GM10847 (cell line): ENCODE data around the gene ARPIN.

Experiments
- POLR2A ChIP-seq: IDR thresholded peaks from 2 replicates; pipeline ENCODE4 v1.6.1; 2011; ENCODE audit not compliant: insufficient read length; ENCODE audit errors: extremely low read depth

ARPIN gene

GRCh38 chr15:89912674-89913396 is at the start of gene ARPIN:
Gene ARPIN (minus strand): TSS chr15:89912952. CDS start chr15:89912835, 117 bp downstream.
- TF ChIP-seq POLR2A: no peak

DNA sequence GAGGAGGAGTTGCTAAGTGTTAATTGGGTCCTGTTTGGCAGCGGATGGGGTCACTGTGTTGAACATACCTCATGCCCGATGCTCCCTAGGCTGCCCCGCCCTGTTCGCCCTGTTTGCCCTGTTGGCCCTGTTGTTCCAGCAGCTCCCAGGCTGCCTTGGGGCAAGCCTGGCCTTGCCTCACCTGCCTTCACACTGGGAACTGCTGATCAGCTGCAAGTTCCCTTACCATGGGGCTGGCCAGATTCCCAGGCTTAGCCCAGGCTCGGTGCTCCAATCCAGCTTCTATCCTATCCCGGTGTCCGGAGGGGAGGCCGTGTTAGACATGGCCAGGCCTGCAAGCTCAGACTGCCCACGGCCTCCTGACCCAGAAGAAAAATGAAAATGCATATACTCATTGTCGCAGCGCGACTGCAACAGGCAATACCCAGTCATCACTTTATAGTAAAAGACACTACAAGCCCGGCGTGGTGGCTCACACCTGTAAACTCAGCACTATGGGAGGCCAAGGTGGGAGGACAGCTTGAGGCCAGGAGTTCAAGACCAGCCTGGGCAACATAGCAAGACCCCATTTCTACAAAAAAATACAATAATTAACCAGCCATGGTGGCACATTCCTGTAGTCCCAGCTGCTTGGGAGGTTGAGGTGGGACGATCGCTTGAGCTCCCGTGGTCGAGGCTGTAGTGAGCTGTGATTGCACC is 45.5 kb upstream of the ARPIN start:
- TF ChIP-seq POLR2A: no peak

GRCh38 chr15:89954541-89954940 is 41.8 kb upstream of the ARPIN start:
- TF ChIP-seq POLR2A: no peak

DNA sequence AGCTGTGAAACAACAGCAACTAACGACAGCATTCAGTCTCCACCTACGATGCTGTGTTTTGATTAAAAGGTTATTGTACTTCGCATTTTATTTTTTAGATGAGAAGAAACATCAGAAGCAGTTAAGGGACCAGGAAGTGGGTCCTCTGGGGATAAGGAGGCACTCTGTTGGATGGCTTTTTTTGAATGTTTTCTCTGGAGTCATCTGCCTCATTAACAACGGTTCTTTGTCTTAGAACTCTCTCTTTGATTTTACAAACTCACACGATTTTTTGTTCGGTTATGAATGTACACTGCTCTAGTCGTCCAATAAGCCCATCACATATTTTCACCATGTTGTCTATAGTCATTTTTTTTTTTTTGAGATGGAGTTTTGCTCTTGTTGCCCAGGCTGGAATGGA is 36.0 kb upstream of the ARPIN start:
- no peak for TF ChIP-seq POLR2A

- TF ChIP-seq POLR2A: no peak
These were observed 34.6 kb upstream of the ARPIN start for GRCh38 chr15:89947385-89947784.

DNA sequence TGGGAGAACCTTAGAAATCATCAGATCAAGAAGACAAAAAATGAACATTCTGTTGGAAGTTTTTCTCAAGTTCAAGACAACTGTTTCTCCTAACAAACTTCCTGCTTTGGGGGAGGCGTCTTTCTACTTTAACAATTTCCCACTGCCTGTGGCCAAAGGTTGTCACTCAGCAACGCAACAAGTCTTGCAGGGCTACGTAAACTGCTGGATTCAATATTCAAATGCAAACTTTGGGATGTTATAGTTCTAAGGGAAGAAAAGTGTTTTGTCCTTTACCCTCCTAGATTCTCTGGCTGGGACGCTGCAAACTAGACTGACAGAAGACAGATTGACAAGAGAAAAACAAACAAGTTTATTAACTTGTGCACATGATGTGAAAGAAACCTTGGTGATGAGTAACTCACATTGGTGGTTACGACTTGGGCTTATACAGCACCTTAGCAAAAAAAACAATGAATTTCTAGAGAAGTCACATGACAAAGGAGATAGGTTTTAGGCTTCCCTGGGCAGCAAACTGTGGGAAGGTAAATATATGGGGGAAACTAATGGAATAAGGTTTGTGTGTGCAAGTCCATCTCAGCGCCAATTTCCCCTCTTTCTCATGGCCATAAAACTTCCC is 34.0 kb upstream of the ARPIN start:
- no peak for TF ChIP-seq POLR2A

GRCh38 chr15:89939910-89940309 is 27.2 kb upstream of the ARPIN start:
- no peak for TF ChIP-seq POLR2A

DNA sequence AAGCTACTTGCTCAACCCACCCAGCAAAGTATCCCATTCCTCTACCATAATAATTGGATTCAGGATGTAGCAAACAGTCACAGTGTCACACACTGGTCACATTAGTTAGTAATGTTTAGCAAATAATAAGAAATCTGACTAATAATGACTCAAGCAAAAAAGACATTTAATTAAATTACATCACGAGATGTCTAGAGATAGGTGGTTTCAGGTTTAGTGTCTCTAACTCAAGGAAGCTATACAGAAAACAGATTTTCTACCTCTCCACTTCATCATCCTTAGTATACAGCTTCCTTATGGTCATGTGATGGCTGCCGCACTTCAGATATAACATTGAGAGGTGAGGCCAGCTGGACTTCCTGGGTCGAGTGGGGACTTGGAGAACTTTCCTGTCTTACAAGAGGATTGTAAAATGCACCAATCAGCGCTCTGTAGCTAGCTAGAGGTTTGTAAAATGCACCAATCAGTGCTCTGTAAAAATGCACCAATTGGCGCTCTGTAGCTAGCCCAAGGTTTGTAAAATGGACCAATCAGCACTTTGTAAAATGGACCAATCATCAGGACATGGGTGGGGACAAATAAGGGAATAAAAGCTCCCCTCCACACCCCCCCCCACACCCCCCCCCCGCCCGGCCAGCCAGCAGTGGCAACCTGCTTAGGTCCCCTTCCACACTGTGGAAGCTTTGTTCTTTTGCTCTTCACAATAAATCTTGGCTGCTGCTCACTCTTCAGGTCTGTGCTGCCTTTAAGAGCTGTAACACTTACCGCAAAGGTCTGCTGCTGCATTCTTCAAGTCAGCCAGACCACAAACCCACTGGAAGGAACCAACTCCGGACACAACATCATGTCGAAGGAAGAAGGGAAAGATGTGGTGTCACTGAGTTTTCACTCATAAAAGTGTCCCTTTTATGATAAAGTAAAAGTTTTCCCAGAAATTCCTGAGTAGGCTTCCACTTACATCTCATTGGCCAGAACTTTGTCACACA is 24.9 kb upstream of the ARPIN start:
- no peak for TF ChIP-seq POLR2A

GRCh38 chr15:89936786-89937265 is 24.1 kb upstream of the ARPIN start:
- TF ChIP-seq POLR2A: no peak

DNA sequence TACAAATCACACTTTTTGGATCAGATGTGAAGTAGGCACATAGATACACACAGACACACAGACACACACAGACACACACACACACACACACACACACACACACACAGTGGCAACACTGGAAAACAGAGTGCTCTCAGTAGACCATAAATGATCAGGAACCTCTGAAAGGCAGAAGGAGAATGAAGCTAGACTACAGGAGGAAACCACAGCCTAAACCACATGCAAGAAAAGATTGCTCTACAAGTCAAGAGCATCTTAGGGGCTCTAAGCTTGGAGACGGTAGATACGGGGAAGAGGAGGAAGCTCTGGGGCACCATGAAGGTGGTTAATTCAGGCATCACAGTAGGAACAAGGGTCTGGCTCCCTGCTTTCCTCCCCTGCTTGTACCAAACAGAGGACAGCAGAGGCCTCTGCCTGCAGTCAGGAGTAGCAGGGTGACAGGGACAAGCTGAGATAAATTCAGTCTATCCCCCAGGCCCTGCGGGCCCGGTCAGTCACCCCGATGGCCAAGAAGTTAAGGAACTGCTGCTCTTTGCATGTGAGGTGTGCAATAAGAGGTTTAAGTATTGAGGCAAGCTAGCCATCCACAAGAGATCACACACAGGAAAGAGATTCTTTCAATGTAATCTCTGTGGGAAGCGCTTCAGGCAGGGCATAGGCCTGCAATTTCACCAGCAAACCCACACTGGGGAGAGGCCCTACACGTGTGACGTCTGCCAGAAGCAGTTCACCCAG is 23.5 kb upstream of the ARPIN start:
- no peak for TF ChIP-seq POLR2A

- no peak for TF ChIP-seq POLR2A
These were observed 20.1 kb upstream of the ARPIN start for GRCh38 chr15:89932880-89933279.

- no peak for TF ChIP-seq POLR2A
These were observed 15.7 kb upstream of the ARPIN start for GRCh38 chr15:89928421-89928820.

- no peak for TF ChIP-seq POLR2A
These were observed 13.4 kb upstream of the ARPIN start for GRCh38 chr15:89926158-89926557.

DNA sequence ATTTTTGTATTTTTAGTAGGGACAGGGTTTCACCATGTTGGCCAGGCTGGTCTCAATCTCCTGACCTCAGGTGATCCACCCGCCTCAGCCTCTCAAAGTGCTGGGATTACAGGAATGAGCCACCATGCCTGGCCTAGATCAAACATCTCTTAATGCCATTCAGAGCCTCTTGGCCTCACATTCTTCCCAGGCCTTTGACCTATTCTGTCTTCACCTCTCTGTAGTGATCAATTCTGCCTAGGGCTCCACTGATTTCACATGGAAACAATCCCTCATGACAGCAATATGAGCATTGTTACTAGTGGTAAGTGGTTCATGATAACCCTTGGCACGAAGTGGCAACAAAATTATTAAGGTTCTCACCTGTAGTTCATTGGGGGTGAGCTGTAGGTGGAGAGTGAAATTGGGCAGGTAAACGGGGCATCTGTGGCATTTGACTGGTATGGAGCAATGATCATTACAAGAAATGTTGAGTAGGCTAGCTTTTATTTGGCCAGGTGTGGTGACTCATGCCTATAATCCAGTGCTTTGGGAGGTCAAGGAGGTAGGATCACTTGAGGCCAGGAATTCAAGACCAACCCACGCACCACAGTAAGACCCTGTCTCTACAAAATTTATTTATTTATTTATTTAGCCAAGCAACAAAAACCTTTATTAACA is 4.8 kb upstream of the ARPIN start:
- no peak for TF ChIP-seq POLR2A
